ENCODE data around the gene ARPC1B. TPM values are rescaled to one million over a fixed set of nuclear protein-coding genes. Genes with fewer than 3 reads are reported as not detected.
"Not testable (repeated sequence)": the region's sequence is repeated elsewhere in the genome, so short reads cannot be mapped to it uniquely, and the experiment has no call there.

Gene ARPC1B
- total RNA-seq, 4 donors from 2014 or later, result 214 to 273 (median 228) TPM

- TF ChIP-seq CTCF (IDR thresholded peaks at IDR 0.05), result peak in 5 of 6 experiments; percentile 44 to 63 (median 55)
- H3K4me1 ChIP-seq; H3K27ac ChIP-seq; H3K27me3 ChIP-seq; H3K4me3 ChIP-seq (replicated peaks in 1 of 3); H3K9me3 ChIP-seq; intact Hi-C loops (cut with DNase I): not testable (repeated sequence)
- peak; percentile 71 to 78 for DNase-seq
- 57 to 65% methylated on average over 17 of the region's 17 CpGs for WGBS, 2 donors
- H3K36me3 ChIP-seq, result peaks cover 79 to 85% of the 10 kb centered on the region in 2 donors
Measured at GRCh38 chr7:99415513-99416127, 41.1 kb downstream of the ARPC1B start.

GRCh38 chr7:99418260-99418659 is 43.7 kb downstream of the ARPC1B start:
- H3K4me3 ChIP-seq (replicated peaks in 1 of 3), result no peak overlapping the region
- no peaks in the 10 kb centered on the region for H3K9me3 ChIP-seq
- no peaks in the 10 kb centered on the region for H3K27me3 ChIP-seq
- no peak overlapping the region for H3K27ac ChIP-seq
- intact Hi-C loops (cut with DNase I), result no loop called here
- TF ChIP-seq CTCF (IDR thresholded peaks at IDR 0.05), result no peak
- TF ChIP-seq POLR2A (IDR thresholded peaks at IDR 0.05), result no peak
- peaks cover 0 to 11% of the 10 kb centered on the region in 2 donors for H3K4me1 ChIP-seq
- DNase-seq, result no peak
- H3K36me3 ChIP-seq, result peaks cover 61 to 64% of the 10 kb centered on the region in 2 donors
- WGBS, 2 donors, result 90 to 91% methylated on average over 9 of the region's 9 CpGs

GRCh38 chr7:99419323-99420021 is 44.9 kb downstream of the ARPC1B start:
- intact Hi-C loops (cut with DNase I), result no loop called here
- no peak overlapping the region for H3K27ac ChIP-seq

GRCh38 chr7:99420213-99420612 is 45.7 kb downstream of the ARPC1B start:
- no peak for DNase-seq
- no peak overlapping the region for H3K27ac ChIP-seq
- H3K27me3 ChIP-seq, result no peaks in the 10 kb centered on the region
- no peaks in the 10 kb centered on the region for H3K9me3 ChIP-seq
- intact Hi-C loops (cut with DNase I), result no loop called here
- WGBS, 2 donors, result 90 to 93% methylated on average over 5 of the region's 5 CpGs
- TF ChIP-seq POLR2A (IDR thresholded peaks at IDR 0.05) (no peak), CTCF (IDR thresholded peaks at IDR 0.05) (no peak)
- no peak overlapping the region for H3K4me3 ChIP-seq (replicated peaks in 1 of 3)
- peaks cover 69 to 74% of the 10 kb centered on the region in 2 donors for H3K36me3 ChIP-seq
- H3K4me1 ChIP-seq, result peaks cover 0 to 11% of the 10 kb centered on the region in 2 donors

More at GRCh38 chr7:99419323-99420021, 44.9 kb downstream of the ARPC1B start:
- Histone ChIP-seq H3K4me3 (replicated peaks in 1 of 3) (no peak overlapping the region), H3K4me1 (peaks cover 0 to 11% of the 10 kb centered on the region in 2 donors), H3K9me3 (no peaks in the 10 kb centered on the region), H3K27me3 (no peaks in the 10 kb centered on the region), H3K36me3 (peaks cover 70 to 71% of the 10 kb centered on the region in 2 donors)
- no peak for DNase-seq
- 85 to 95% methylated on average over 24 to 25 of the region's 29 CpGs for WGBS, 2 donors
- TF ChIP-seq CTCF (IDR thresholded peaks at IDR 0.05), result no peak
- no peak for TF ChIP-seq POLR2A (IDR thresholded peaks at IDR 0.05)

GRCh38 chr7:99420986-99421385 is 46.5 kb downstream of the ARPC1B start:
- intact Hi-C loops (cut with DNase I), result no loop called here
- peaks cover 0 to 11% of the 10 kb centered on the region in 2 donors for H3K4me1 ChIP-seq
- H3K36me3 ChIP-seq, result peaks cover 66 to 71% of the 10 kb centered on the region in 2 donors
- 91 to 93% methylated on average over 7 of the region's 7 CpGs for WGBS, 2 donors
- H3K4me3 ChIP-seq (replicated peaks in 1 of 3), result no peak overlapping the region
- TF ChIP-seq CTCF (IDR thresholded peaks at IDR 0.05), result no peak
- TF ChIP-seq POLR2A (IDR thresholded peaks at IDR 0.05), result no peak
- H3K27ac ChIP-seq, result no peak overlapping the region
- no peak for DNase-seq
- H3K9me3 ChIP-seq, result no peaks in the 10 kb centered on the region
- H3K27me3 ChIP-seq, result no peaks in the 10 kb centered on the region

Measured in thyroid gland (tissue), 4 donors.